ELR (cell line): ENCODE data around the gene SGCD.

Source experiments
- DNase-seq: peaks from one replicate; pipeline ENCODE4 v3.0.0-alpha.2; 2015; ENCODE audit warnings: low read depth

Gene SGCD

GRCh38 chr5:156513123-156513815, 186.3 kb downstream of the SGCD start:
- no peak for DNase-seq

GRCh38 chr5:156515121-156515520, 188.2 kb downstream of the SGCD start:
- no peak for DNase-seq

- no peak for DNase-seq
Observed at GRCh38 chr5:156515803-156516360, 188.9 kb downstream of the SGCD start.

- DNase-seq: no peak
Observed at GRCh38 chr5:156522651-156523529, 195.9 kb downstream of the SGCD start.

DNA sequence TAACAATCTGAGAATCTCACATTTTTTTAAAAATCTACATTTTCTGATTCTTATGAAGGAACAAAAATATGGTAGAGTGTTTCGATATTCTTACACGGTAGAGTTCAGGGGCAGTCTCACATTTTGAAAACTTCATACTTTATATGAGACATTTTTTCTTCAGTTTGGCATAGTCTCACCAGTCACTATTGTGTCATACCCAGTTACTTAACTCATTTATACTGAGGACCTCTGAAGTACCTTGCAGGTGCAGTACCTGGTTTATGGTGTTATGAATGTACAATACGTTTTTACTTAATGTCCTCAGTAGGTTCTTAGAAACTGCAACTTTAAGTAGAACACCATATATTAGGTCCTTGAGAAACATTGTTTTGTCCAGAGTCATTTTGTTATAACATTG, 196.6 kb downstream of the SGCD start:
- no peak for DNase-seq

GRCh38 chr5:156526081-156526925, 199.3 kb downstream of the SGCD start:
- no peak for DNase-seq

- DNase-seq: no peak
Observed at GRCh38 chr5:156527611-156528010, 200.6 kb downstream of the SGCD start.

DNA sequence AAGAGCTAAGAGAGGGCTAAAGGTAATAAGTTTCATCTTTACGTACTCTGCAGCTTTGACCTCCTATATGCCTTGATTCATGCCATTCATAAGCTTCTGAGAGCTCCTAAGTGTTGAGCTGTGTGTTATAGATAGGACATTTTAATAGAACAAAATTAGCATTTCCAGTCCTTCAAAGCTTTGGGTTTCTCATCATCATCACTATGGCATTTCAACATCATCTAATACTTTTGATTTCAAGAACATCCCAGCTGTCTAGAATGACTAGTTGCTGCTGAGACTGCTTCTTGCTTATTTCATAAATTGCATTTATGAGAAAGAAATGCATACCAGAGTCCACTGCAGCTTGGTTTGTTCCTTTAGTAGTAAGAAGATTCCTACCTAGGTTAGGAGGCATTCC, 201.7 kb downstream of the SGCD start:
- DNase-seq: no peak

GRCh38 chr5:156529892-156530291, 202.9 kb downstream of the SGCD start:
- no peak for DNase-seq

DNA sequence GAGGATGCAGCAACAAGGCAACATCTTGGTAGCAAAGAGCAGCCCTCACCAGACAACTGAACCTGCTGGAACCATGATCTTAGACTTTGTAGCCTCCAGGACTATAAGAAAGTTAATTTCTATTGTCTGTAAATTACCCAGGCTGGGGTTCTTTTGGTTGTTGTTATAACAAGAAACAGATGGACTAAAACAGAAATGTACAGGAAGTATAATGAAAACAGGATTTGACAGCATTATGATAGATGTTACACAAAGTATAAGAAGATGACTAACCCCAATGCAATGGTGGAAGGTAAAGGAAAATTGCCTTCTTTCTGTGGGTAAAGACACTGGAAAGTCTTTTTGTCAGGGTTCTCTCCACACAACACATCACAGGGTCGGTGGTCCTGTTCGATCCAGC, 204.2 kb downstream of the SGCD start:
- DNase-seq: no peak

GRCh38 chr5:156532921-156533320, 206.0 kb downstream of the SGCD start:
- no peak for DNase-seq

DNA sequence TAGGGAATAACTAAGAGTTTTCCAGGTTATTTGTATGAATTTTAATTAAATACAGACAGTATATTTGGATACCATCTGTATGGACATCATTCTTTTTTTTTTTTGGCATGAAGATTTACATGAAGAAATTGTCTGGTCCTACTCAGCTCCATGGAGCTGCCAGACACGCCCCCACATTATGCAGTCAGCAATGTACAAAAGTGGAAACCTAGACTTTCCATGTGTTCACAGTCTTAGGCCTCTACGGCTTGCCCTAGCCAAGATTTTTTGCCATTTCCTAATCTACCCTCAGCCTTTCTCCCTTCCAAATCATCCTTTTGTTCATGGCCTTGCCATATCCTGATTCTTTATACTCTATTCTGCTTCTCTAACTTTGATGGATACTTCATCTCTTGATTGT, 207.1 kb downstream of the SGCD start:
- DNase-seq: no peak

GRCh38 chr5:156534906-156535485, 208.0 kb downstream of the SGCD start:
- DNase-seq: no peak

- no peak for DNase-seq
Observed at GRCh38 chr5:156540491-156540890, 213.5 kb downstream of the SGCD start.

DNA sequence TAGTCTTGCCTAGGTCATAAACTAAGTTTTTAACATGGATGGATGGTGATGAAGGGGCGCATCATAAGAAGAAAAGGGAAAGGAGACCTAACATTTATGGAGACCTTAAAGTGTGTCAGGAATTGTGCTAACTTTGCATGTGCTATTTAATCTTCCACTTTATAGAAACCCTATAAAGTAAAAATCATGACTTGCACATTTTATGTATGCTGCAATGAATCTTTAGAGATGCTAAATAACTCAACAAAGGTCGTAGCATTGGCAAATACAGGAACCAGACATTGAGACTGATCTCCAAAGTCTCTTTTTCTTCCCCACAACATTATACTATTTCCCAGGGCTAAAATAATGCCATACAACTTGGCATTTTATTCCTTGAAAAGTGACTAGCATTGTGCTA, 214.6 kb downstream of the SGCD start:
- DNase-seq: no peak

GRCh38 chr5:156543348-156544145, 216.6 kb downstream of the SGCD start:
- no peak for DNase-seq

DNA sequence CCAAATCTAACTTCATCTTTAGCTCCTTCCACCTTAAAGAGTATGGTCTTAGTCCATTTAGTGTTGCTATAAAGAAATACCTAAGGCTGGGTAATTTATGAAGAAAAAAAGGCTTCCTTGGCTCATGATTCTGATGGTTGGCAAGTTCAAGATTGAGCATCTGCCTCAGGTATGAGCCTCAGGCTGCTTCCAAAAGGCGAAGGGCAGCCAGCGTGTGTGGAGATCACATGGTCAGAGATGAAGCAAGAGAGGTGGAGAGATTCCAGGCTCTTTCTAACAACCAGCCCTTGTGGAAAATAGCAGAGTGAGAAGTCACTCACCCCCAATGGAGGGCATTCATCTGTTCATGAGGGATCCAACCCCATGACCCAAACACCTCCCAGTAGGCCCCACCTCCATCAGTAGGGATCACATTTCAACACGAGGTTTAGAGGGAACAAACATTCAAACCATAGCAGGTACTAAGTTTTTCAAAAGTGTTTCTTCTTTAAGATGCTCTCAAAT, 225.9 kb downstream of the SGCD start:
- DNase-seq: no peak

GRCh38 chr5:156556666-156557406, 229.9 kb downstream of the SGCD start:
- no peak for DNase-seq

GRCh38 chr5:156560002-156560401, 233.0 kb downstream of the SGCD start:
- no peak for DNase-seq

- DNase-seq: no peak
Observed at GRCh38 chr5:156561651-156562050, 234.7 kb downstream of the SGCD start.
